Thymus (tissue), 14 donors: ENCODE measurements around the gene CEMIP2. TPM values are rescaled to one million over a fixed set of nuclear protein-coding genes. Genes with fewer than 3 reads are reported as not detected.

ENCODE experiments used
- DNase-seq, 9 donors: peaks; one replicate each; pipeline ENCODE4 v3.0.0-alpha.2; 2013; ENCODE audit warnings: low spot score in 9 of 9, low read depth in 6 of 9, missing footprints in 1 of 9
- H3K27ac ChIP-seq, 2 donors: one replicate each; pipeline ENCODE4 v1.5.1; 2013; ENCODE audit warnings: control low read depth in 1 of 2, low read depth in 1 of 2, low read length in 1 of 2, mild to moderate bottlenecking in 1 of 2, moderate library complexity in 1 of 2
- H3K27me3 ChIP-seq, 2 donors: one replicate each; pipeline ENCODE4 v1.5.1; 2013; ENCODE audit warnings: low read length in 1 of 2; ENCODE audit not compliant: control insufficient read depth in 2 of 2, insufficient read depth in 1 of 2
- H3K36me3 ChIP-seq, 2 donors: one replicate each; pipeline ENCODE4 v1.5.1; 2013; ENCODE audit warnings: low read length in 1 of 2, mild to moderate bottlenecking in 1 of 2, moderate library complexity in 1 of 2; ENCODE audit not compliant: control insufficient read depth in 2 of 2, insufficient read depth in 2 of 2
- H3K4me1 ChIP-seq, 2 donors: one replicate each; pipeline ENCODE4 v1.5.1; 2013; ENCODE audit warnings: low read length in 2 of 2; ENCODE audit not compliant: control insufficient read depth in 2 of 2, insufficient read depth in 2 of 2
- H3K4me3 ChIP-seq, 2 donors: one replicate each; pipeline ENCODE4 v1.5.1; 2013; ENCODE audit warnings: low read length in 2 of 2, control low read depth in 1 of 2, mild to moderate bottlenecking in 1 of 2
- H3K9me3 ChIP-seq, 2 donors: one replicate each; pipeline ENCODE4 v1.5.1; 2013; ENCODE audit warnings: low read length in 1 of 2, mild to moderate bottlenecking in 1 of 2; ENCODE audit not compliant: control insufficient read depth in 2 of 2, insufficient read depth in 1 of 2
- WGBS: extraction: QIAGEN DNeasy Blood & Tissue Kit; methylation state at CpG from one replicate; pipeline ENCODE4 v1.1.7; 2013; 5-methylcytosine and 5-hydroxymethylcytosine counted together
- long read RNA-seq, 10 donors: transcript quantifications; one replicate each; lab custom pipeline, GENCODE V29; 2026
- polyA plus RNA-seq: library from polyadenylated mRNA; stranded (reverse); fragments of 200-250 nt; gene quantifications from one replicate; pipeline ENCODE4 v1.2.3, GENCODE V29; 2013
- total RNA-seq: library from RNA; stranded (reverse); fragments of 120-200 nt; gene quantifications from one replicate; pipeline ENCODE4 v1.2.4, GENCODE V29; 2013
- donor health status: healthy.

CEMIP2 gene, protein sequence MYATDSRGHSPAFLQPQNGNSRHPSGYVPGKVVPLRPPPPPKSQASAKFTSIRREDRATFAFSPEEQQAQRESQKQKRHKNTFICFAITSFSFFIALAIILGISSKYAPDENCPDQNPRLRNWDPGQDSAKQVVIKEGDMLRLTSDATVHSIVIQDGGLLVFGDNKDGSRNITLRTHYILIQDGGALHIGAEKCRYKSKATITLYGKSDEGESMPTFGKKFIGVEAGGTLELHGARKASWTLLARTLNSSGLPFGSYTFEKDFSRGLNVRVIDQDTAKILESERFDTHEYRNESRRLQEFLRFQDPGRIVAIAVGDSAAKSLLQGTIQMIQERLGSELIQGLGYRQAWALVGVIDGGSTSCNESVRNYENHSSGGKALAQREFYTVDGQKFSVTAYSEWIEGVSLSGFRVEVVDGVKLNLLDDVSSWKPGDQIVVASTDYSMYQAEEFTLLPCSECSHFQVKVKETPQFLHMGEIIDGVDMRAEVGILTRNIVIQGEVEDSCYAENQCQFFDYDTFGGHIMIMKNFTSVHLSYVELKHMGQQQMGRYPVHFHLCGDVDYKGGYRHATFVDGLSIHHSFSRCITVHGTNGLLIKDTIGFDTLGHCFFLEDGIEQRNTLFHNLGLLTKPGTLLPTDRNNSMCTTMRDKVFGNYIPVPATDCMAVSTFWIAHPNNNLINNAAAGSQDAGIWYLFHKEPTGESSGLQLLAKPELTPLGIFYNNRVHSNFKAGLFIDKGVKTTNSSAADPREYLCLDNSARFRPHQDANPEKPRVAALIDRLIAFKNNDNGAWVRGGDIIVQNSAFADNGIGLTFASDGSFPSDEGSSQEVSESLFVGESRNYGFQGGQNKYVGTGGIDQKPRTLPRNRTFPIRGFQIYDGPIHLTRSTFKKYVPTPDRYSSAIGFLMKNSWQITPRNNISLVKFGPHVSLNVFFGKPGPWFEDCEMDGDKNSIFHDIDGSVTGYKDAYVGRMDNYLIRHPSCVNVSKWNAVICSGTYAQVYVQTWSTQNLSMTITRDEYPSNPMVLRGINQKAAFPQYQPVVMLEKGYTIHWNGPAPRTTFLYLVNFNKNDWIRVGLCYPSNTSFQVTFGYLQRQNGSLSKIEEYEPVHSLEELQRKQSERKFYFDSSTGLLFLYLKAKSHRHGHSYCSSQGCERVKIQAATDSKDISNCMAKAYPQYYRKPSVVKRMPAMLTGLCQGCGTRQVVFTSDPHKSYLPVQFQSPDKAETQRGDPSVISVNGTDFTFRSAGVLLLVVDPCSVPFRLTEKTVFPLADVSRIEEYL (N-terminal part only)
- 16.2 TPM for total RNA-seq
- polyA plus RNA-seq: 48.3 TPM
- long read RNA-seq, donor 1: 0 reads
- long read RNA-seq, donor 2: 0 reads
- long read RNA-seq, donor 3, partial matches to known transcripts: 0 of 1 reads
- long read RNA-seq, donor 3, other reads (novel, unspliced or antisense): 0 of 1 reads
- long read RNA-seq, donor 4: 0 reads
- long read RNA-seq, donor 5, full-length matches to known transcripts: 5 of 11 reads
- long read RNA-seq, donor 5, partial matches to known transcripts: 6 of 11 reads
- long read RNA-seq, donor 5, other reads (novel, unspliced or antisense): 0 of 11 reads
- long read RNA-seq, donor 6, partial matches to known transcripts: 0 of 1 reads
- long read RNA-seq, donor 6, other reads (novel, unspliced or antisense): 0 of 1 reads
- long read RNA-seq, donor 7, partial matches to known transcripts: 0 of 4 reads
- long read RNA-seq, donor 7, other reads (novel, unspliced or antisense): 0 of 4 reads
- long read RNA-seq, donor 8, full-length matches to known transcripts: 1 of 1 reads
- long read RNA-seq, donor 8, partial matches to known transcripts: 0 of 1 reads
- long read RNA-seq, donor 8, other reads (novel, unspliced or antisense): 0 of 1 reads
- long read RNA-seq, donor 9, partial matches to known transcripts: 0 of 1 reads
- long read RNA-seq, donor 9, other reads (novel, unspliced or antisense): 0 of 1 reads
- long read RNA-seq, donor 10, full-length matches to known transcripts: 1 of 1 reads
- long read RNA-seq, donor 10, partial matches to known transcripts: 0 of 1 reads
- long read RNA-seq, donor 10, other reads (novel, unspliced or antisense): 0 of 1 reads

DNA sequence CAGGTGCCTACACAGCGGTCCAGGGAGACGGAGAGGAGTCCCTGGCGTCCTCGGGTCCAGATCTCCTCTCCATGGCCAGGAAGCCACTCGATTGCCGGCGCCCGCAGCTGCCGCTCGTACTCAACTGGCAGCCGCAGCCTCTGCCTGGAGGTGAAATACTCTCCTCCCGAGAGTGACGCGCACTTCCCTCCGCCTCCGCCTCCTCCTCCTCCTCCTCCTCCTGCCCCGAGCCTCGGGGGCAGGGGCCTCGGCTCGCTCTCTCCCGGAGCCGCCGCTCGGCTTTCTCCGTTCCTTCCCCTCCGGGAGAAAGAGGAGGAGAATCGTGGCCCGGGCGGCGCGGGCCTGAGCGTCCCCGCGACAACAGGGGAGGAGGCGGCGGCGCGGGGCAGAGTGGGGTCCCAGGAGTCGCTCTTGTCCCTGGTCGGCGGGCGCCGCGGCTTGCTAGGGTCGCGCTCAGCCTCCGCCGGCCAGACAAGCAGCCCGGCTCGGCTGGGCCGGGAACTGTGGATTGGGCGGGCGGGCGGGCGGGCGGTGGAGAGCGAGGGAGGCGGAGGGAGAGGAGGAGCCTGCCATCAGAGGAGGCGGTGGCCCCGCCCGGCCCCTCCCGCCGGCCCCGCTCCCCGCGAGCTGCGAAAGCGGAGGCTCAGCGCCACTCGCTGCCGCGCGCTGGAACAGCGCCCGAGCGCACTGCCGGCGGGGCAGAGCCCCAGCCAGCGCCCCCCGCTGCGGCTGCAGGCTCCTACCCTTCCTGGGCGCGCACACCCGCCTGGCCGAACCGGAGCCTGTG, at the start of gene CEMIP2:
Gene CEMIP2, minus strand, starts transcription at position 126 of the 787 bp plus-strand sequence. CDS start 18,140 bp downstream, outside the sequence.
- Histone ChIP-seq H3K4me1 (peaks cover 11 to 22% of the 10 kb centered on the region in 2 donors), H3K4me3 (peak within 1 kb of the TSS; percentile 65 to 94), H3K9me3 (no peaks in the 10 kb centered on the region), H3K27me3 (peaks cover 6 to 26% of the 10 kb centered on the region in 2 donors), H3K27ac (peak within 1 kb of the TSS; percentile 92 to 96), H3K36me3 (no peaks in the 10 kb centered on the region)
- WGBS: under 1% methylated on average over 85 of the region's 86 CpGs
- peak in 7 of 9 donors; percentile 72 to 92 (median 84) for DNase-seq

GRCh38 chr9:71816916-71817451, 48.7 kb upstream of the CEMIP2 start:
- no peaks in the 10 kb centered on the region for H3K36me3 ChIP-seq
- no peaks in the 10 kb centered on the region for H3K9me3 ChIP-seq
- peak in 1 of 9 donors; percentile 35 for DNase-seq
- peaks cover 0 to 12% of the 10 kb centered on the region in 2 donors for H3K4me1 ChIP-seq
- H3K4me3 ChIP-seq: no peak overlapping the region
- WGBS: 44% methylated on average over 9 of the region's 9 CpGs
- H3K27ac ChIP-seq: no peak overlapping the region
- no peaks in the 10 kb centered on the region for H3K27me3 ChIP-seq

GRCh38 chr9:71814815-71815214, 46.5 kb upstream of the CEMIP2 start:
- no peaks in the 10 kb centered on the region for H3K27me3 ChIP-seq
- H3K9me3 ChIP-seq: no peaks in the 10 kb centered on the region
- DNase-seq: no peak
- H3K36me3 ChIP-seq: no peaks in the 10 kb centered on the region
- 97% methylated on average over 3 of the region's 3 CpGs for WGBS
- H3K4me1 ChIP-seq: peaks cover 0 to 7% of the 10 kb centered on the region in 2 donors
- no peak overlapping the region for H3K4me3 ChIP-seq
- no peak overlapping the region for H3K27ac ChIP-seq

- Histone ChIP-seq H3K27ac (no peak overlapping the region), H3K4me3 (no peak overlapping the region), H3K4me1 (peaks cover 0 to 7% of the 10 kb centered on the region in 2 donors), H3K36me3 (no peaks in the 10 kb centered on the region), H3K27me3 (no peaks in the 10 kb centered on the region), H3K9me3 (no peaks in the 10 kb centered on the region)
- no peak for DNase-seq
- 97% methylated on average over 3 of the region's 3 CpGs for WGBS
Observed at GRCh38 chr9:71814226-71814625, 45.9 kb upstream of the CEMIP2 start.

DNA sequence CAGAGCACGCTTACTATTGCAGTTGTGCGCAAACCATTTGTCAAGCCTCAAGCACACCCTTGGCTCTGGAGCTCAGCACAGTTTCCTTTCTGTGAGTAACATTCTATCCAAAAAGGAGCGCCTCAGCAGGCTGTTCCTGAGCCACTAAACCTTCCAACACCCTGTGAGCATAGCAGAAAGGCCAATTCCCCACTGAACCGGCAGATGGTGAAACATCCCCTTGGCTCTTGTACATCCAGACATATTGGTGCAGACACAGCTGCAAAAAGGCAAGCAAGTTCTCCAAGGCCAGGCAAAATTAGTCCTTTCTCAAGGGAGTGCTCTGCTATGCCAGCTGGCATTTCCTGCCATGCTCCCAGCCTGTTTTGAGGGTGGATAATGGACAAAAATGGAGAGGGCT, 44.1 kb upstream of the CEMIP2 start:
- Histone ChIP-seq H3K4me3 (no peak overlapping the region), H3K9me3 (no peaks in the 10 kb centered on the region), H3K4me1 (peaks cover 0 to 5% of the 10 kb centered on the region in 2 donors), H3K27me3 (no peaks in the 10 kb centered on the region), H3K27ac (no peak overlapping the region), H3K36me3 (no peaks in the 10 kb centered on the region)
- WGBS: 96% methylated on average over 4 of the region's 4 CpGs
- no peak for DNase-seq

GRCh38 chr9:71808068-71808467, 39.8 kb upstream of the CEMIP2 start:
- Histone ChIP-seq H3K27me3 (no peaks in the 10 kb centered on the region), H3K36me3 (no peaks in the 10 kb centered on the region), H3K9me3 (no peaks in the 10 kb centered on the region), H3K4me3 (no peak overlapping the region), H3K4me1 (peaks cover 3 to 6% of the 10 kb centered on the region in 2 donors), H3K27ac (no peak overlapping the region)
- 98% methylated on average over 2 of the region's 2 CpGs for WGBS
- DNase-seq: no peak

- H3K36me3 ChIP-seq: no peaks in the 10 kb centered on the region
- peak in 6 of 9 donors; percentile 52 to 82 (median 62) for DNase-seq
- no peaks in the 10 kb centered on the region for H3K27me3 ChIP-seq
- WGBS: 9% methylated on average over 1 of the region's 1 CpG
- no peak overlapping the region for H3K4me3 ChIP-seq
- H3K4me1 ChIP-seq: peaks cover 3 to 6% of the 10 kb centered on the region in 2 donors
- H3K9me3 ChIP-seq: no peaks in the 10 kb centered on the region
- no peak overlapping the region for H3K27ac ChIP-seq
Observed at GRCh38 chr9:71806901-71807307, 38.6 kb upstream of the CEMIP2 start.
